ENCODE results near the gene LARGE1.

DNA sequence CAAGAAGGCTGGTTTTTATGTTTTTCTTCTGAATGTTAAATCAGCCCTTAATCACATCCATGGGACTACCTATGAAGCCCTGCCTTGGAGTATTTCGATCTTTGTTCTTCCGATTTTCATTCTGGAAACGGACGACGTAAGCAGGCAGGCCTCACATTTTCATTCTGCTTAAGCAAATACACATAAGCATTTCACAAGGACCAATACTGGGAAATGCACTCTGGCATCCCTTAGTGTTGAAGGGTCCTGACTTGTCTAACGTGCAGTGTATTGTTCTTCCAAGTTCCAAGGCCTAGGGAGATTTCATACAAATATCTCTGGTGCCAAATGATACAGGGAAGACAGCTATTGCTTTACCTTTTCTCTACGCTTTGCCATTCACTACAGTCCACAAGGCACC is 143.8 kb downstream of the LARGE1 start:
- TF ChIP-seq, protein P1, sequence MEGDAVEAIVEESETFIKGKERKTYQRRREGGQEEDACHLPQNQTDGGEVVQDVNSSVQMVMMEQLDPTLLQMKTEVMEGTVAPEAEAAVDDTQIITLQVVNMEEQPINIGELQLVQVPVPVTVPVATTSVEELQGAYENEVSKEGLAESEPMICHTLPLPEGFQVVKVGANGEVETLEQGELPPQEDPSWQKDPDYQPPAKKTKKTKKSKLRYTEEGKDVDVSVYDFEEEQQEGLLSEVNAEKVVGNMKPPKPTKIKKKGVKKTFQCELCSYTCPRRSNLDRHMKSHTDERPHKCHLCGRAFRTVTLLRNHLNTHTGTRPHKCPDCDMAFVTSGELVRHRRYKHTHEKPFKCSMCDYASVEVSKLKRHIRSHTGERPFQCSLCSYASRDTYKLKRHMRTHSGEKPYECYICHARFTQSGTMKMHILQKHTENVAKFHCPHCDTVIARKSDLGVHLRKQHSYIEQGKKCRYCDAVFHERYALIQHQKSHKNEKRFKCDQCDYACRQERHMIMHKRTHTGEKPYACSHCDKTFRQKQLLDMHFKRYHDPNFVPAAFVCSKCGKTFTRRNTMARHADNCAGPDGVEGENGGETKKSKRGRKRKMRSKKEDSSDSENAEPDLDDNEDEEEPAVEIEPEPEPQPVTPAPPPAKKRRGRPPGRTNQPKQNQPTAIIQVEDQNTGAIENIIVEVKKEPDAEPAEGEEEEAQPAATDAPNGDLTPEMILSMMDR (IDR thresholded peaks at IDR 0.05; ENCODE audit: insufficient read depth, low read length): no peak
- TF ChIP-seq SPI1 (IDR thresholded peaks at IDR 0.05; ENCODE audit: borderline replicate concordance, low read depth): no peak
